ENCODE measurements around the gene MEOX1. TPM values are rescaled to one million over a fixed set of nuclear protein-coding genes. Genes with fewer than 3 reads are reported as not detected.

The MEOX1 gene
- total RNA-seq, 1 donor from 2014 or later: 0.19 TPM

- DNase-seq (ENCODE audit: low read depth): no peak
Observed at GRCh38 chr17:43680461-43680860, 18.7 kb upstream of the MEOX1 start.

- no peak for DNase-seq (ENCODE audit: low read depth)
Observed at GRCh38 chr17:43679911-43680310, 18.2 kb upstream of the MEOX1 start.

- DNase-seq (ENCODE audit: low read depth): no peak
Observed at GRCh38 chr17:43679401-43679800, 17.7 kb upstream of the MEOX1 start.

GRCh38 chr17:43676471-43676870 lies 14.7 kb upstream of the MEOX1 start:
- peak; percentile 76 for DNase-seq (ENCODE audit: low read depth)

GRCh38 chr17:43674394-43674793 lies 12.7 kb upstream of the MEOX1 start:
- no peak for DNase-seq (ENCODE audit: low read depth)

- peak; percentile 70 for DNase-seq (ENCODE audit: low read depth)
Observed at GRCh38 chr17:43673516-43674323, 12.0 kb upstream of the MEOX1 start.

GRCh38 chr17:43671755-43672519 lies 10.2 kb upstream of the MEOX1 start:
- DNase-seq (ENCODE audit: low read depth): no peak

GRCh38 chr17:43671031-43671692 lies 9.4 kb upstream of the MEOX1 start:
- peak; percentile 47 for DNase-seq (ENCODE audit: low read depth)

GRCh38 chr17:43670645-43671030 lies 8.9 kb upstream of the MEOX1 start:
- DNase-seq (ENCODE audit: low read depth): no peak

- DNase-seq (ENCODE audit: low read depth): no peak
Observed at GRCh38 chr17:43669971-43670644, 8.4 kb upstream of the MEOX1 start.

GRCh38 chr17:43667947-43668348 lies 6.2 kb upstream of the MEOX1 start:
- DNase-seq (ENCODE audit: low read depth): no peak

GRCh38 chr17:43667506-43667905 lies 5.8 kb upstream of the MEOX1 start:
- no peak for DNase-seq (ENCODE audit: low read depth)

- DNase-seq (ENCODE audit: low read depth): no peak
Observed at GRCh38 chr17:43665937-43666236, 4.2 kb upstream of the MEOX1 start.

GRCh38 chr17:43665084-43665936 lies 3.6 kb upstream of the MEOX1 start:
- DNase-seq (ENCODE audit: low read depth): no peak

- no peak for DNase-seq (ENCODE audit: low read depth)
Observed at GRCh38 chr17:43664096-43664495, 2.4 kb upstream of the MEOX1 start.

GRCh38 chr17:43663383-43663782 lies 1.7 kb upstream of the MEOX1 start:
- no peak for DNase-seq (ENCODE audit: low read depth)

GRCh38 chr17:43662413-43663141 lies 855 bp upstream of the MEOX1 start:
- DNase-seq (ENCODE audit: low read depth): no peak

- DNase-seq (ENCODE audit: low read depth): no peak
Observed at GRCh38 chr17:43660816-43661493, 767 bp downstream of the MEOX1 start.

GRCh38 chr17:43659823-43660617 lies 1.7 kb downstream of the MEOX1 start:
- no peak for DNase-seq (ENCODE audit: low read depth)
